ENCODE results near the gene RFNG.

The RFNG gene

GRCh38 chr17:81998691-81999438 lies 52.7 kb downstream of the RFNG start:
- DNase-seq: no peak

- DNase-seq: no peak
Measured at GRCh38 chr17:81998212-81998611, 53.4 kb downstream of the RFNG start.

Measured in KG1 (cell line).